Stimulated activated CD4-positive, alpha-beta T cell treated with anti-CD3 and anti-CD28 coated beads, TNF-alpha, amount 100 ng/mL, for 48 hours (primary cell): Measurements from ENCODE around the gene GYPA.
"Not testable (repeated sequence)": the region's sequence is repeated elsewhere in the genome, so short reads cannot be mapped to it uniquely, and the experiment has no call there.

ENCODE experiments used
- DNase-seq, 3 donors: peaks; one replicate each; pipeline ENCODE4 v3.0.0-alpha.2; 2020; ENCODE audit warnings: low read depth in 3 of 3

Gene GYPA

DNA sequence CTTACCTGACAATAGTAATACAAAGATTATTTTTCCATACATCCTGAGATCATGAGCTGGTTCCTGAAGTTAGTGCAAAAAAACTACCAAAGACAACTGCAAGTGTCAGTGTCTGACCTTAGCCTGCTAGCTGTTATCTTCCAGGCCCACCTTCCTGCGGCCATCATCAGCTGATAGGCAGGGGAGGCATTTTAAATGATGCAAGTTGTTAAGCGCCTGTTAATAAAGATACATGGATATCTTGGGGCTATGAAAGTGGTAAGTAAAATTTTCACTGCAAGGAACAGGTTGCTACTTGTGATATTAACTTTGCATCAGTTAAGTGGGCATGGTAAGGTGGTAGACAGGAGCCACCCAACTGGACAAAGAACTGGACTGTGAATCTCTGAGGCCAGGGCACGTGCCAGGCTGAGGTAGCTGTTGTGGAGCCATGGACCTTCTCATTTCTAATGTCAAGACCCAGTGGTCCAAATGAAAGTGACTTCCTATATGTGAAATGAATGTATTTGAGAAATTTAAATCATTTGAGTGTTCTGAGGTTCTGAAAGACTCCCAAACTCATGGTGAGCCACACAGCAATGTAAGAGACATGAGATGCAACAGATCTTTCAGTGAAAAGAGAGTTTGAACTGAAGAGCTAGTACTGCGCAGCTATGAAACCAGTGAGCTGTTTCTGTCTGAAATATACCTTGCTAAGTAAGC, at the start of gene GYPA:
Gene GYPA, minus strand, starts transcription at position 125 of the 702 bp plus-strand sequence. Its CDS starts 83 bp downstream, at position 42.
- DNase-seq = not testable (repeated sequence)

DNA sequence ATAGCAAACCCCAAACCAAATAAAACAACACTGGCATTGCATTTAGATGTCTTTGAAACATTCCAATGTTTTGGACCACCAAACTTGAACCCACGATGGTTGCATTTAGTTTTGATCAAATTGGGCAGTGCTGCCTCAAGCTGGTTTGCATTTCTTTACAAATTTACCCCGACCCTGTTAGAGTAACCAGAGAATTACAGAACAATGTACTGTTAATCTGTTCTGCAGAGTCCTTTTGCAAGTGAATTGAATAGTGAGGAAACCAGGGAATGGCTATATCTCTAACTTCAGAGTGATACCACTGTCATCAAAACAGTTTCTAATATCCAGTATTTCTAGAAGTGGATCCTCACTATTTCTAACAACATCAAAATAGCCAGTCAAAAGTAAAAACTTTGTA, 49.5 kb upstream of the GYPA start:
- DNase-seq = no peak

DNA sequence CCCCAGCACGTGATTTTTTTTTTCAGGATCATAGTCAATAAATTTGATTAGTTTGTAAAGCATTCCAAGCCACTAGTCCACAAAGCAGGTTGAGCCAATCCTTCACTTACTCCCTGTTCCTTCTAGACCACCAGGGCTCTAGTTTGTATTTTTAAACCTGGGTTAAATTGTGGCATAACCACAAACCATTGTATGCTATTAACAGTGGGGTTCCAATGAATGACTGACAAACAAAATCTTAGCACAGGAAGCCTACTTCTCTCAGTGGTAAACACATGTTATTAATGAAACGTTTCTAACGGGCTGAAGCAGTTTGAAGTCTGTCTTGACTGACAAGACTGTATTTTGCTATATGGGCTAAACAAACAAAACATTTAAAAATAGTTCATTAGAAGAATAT, 48.6 kb upstream of the GYPA start:
- DNase-seq = no peak

DNA sequence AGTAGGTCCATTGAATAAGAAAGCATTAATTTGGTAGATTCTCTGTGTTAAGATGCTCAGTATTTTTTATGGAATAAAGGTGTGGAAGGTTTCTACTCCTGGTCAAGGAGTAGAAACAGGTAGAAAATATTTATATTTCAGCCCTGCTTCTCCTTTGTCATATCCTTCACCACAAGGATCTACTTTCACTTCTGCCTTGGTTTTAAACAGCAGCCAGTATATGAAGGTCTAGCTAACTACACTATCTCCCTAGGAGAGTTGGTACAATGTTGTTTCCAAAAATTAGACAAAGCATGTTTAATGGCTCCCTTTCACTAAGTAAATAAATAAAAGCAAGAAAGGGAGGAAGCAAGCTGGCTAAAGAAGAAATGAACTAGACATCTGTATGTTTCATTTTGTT, 44.6 kb upstream of the GYPA start:
- DNase-seq = no peak

DNA sequence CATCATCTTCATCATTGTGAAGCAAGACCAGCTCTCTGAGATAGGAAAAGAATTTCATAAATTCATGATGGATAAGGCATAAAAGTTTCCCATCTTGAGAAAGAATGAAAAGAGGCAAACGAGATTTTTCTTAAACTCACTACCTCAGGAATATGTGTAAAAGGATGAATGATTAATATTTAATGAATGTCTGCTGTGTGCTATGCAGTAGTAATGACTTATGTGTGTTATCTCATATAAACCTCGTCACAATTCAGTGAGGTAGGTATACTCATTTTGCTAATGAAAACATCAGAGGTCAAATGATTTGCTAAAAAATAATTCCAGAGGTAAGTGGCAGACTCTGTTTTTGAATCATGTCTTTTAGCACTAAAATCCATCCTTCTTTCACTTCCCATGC, 42.6 kb upstream of the GYPA start:
- no peak for DNase-seq

DNA sequence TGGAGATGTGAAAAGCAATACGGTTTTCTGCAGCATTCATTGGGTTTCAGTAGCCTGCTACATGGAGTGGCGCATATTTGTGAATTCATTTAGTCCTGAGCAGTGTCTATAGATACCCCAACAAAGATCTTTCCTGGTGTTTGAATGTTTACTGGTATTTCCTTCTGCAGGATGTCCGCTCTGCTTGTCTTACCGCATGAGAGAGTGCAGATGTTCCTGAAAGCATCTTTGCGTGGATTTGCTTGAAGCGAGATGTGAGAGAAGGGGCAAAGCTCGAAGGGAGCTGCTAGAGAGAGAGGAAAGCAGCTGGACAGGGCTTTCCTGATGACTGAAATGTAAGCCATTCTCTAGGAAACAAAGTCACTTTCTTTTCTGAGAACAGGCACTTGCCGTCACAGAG, 40.9 kb upstream of the GYPA start:
- no peak for DNase-seq

DNA sequence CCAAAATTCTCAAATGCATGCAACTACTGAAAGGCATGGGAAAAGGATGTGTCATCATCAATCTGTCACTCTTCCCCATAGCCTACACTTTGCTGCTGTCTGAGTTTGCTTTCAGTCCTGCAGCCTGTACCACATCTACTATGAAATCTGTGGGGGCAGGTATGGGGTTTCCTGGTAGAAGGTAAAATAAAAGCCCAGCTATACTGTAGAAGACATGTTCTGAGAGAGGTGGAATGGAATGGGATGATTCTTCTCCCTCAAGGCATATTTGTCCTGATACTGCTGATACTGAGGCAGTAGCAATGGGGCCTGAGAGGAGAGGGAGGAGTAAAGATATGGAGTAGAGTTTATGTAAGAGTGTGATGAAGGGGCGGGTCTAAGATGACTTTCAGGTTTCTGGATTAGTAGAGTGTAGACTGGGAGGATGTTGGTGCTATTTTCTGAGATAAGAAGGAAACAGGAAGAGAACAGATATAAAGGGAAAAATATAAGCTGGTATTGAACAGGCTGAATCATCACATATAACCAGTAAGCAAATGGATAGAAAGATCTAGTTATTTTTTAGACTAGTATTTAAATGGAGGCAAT, 38.7 kb upstream of the GYPA start:
- no peak for DNase-seq

DNA sequence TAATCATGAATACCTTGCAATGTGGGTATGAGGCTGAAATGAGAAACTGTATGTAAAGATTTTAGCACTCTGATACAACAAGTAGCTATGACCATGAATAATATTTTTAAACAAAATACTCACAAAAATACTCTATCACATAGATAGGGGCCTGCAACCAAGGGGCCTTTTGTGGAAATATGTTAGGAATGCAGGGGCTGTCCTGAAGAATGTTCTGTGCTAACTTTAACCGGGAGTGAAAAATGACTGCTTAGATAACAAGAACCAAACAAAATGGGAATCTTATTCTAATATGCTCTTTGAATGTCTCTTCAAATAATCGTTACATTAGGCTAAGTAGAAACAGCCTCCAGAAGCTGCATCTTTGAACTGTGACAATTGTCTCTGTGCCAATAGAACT, 37.9 kb upstream of the GYPA start:
- no peak for DNase-seq

DNA sequence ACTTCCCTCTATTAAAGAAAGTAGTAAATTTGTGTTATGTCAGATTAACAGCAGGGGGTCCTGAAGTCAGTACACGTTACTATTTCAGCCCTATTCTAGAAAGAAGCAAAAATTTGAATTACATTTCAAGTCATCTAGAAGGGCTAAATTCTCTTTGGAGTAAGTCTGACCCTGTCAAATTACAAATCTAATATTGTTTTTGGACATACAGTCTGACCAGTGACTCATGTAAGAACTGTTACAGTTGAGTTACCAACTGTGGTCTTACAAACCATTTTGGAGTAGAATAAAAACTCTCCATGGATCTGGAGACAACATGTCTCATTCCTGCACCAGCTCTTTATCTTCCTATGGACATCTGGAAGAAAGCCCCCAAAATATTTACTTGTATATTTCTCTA, 36.0 kb upstream of the GYPA start:
- DNase-seq = no peak

DNA sequence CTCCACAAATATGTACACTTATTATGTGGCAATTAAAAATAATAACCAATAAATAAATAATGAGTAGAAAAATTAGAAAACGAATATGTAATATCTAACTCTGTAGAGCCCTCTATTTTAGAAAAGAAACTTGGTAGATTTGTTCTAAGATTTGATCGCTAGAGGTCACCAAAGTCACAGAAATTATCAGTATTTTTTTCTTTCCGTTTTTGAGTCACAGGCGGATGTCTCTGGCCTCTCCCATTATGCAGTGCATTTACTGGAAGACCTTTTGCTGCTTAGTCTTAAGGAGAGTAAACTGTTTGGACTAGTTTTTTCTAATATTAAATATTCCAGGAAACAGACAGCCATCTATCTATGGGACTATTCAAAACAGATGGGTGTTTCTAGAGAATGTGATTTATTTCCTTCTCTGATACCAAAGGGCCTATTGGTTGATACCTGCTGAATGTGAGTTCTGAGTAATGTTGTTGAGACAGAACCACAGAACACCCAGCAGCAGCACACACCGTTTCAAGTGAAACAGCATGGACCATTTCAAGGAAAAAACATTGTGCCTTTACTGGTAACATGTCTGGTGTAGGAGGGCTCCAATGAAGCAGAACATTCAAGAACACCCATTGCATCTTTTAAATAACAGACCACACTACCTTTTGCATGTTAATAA, 34.0 kb upstream of the GYPA start:
- DNase-seq = no peak

DNA sequence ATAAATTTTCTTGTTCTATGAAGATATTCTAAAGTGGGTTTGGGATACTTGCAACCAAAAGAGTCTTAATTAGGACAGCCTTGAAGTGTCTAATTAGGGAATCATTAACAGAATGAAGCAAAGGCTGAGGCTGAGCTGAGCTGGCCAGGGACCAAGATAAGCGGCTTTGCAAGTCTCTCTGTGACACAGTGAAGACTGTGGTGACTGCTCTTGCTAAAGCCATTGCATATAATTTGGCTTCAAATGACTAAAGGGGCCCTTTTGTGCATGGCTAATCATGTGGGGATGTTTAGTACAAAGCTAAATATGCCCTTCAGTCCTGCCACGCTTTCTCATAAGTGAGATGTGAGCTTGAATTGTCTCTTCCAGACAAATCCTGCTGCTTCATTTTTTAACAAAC, 31.2 kb upstream of the GYPA start:
- no peak for DNase-seq

DNA sequence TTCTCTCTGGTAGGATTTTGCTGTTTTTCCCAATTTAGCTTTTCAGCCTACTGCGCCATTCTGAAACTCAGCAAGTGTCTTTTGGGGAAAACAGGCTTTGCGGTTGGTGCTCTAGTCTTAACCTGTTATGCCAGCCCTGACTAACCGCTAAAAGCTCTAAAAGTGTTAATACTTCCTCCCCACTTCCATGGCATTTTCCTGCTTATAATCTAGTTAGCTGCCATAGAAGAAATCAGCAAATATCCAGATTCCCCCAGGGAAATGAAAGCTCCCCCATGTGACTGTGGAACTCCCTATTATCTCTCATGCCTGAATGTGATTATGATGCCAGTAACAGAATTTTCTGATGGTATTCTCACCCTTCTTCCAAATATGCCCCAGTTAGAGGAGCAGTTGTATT, 28.7 kb upstream of the GYPA start:
- DNase-seq = no peak

DNA sequence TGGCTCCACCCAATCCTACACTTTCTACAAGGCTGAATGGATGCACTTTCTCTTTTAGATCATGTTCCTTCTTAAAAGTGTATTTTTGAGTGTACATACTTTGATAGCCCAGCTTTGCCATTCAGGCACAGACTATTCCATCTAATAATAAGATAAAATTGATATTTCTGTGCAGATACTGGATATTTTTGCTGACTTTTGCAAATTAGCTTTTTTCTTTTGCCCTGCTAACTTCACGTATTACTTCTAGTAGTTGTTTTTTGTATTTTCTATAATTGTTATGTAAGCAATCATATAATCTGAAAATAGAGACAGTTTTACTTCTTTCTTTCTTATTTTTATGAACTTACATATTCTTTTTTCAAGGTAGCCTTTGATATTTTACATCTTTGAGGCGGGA, 13.5 kb upstream of the GYPA start:
- no peak for DNase-seq

DNA sequence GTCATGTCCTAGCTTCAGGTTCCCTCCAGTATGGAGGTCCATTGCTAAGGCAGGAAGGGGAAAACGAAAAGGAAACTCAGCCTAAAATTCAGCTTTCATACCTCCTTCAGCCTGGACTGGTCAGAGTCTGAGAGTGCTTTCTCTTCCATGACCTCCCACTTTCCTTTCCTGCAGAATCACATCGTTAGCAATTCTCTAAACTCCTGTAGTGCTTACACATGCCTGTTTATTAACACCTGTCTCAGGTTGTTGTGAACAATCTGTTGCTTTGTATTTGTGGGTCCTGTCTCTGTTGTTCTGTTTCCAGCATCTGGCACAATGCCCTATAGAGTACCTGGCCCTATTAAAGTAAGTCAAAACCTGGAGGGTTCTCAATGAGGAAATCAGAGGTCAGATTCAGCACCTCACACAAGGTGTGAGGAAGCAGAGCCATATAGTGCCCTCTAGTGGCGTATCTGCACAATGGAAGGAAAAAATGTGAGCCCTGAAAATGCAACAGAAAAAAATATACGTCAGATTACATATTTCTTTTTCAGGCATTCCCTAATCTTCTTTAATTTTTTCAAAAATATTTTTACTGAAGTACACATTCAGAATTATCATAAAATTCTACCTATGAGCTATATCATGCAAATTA, 2.3 kb upstream of the GYPA start:
- DNase-seq = peak in 1 of 3 donors; percentile 4

DNA sequence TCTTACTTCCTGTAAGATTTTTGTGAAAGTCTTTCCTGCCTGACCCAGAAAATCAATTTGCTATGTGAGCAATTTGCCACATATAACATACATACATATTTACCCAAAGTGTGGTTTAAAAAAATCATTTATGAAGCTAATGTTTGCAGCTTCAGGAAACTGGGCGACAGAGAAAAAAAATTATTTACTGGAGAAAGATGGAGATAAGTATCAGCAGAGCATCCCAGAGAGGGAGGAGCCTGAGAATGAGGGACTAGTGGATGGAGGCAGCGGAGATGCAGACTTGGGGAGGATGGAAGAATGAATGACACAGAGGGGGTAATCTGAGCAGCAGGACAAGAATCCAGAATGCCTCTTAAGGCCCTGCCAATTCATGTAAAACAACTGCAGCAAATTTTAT, 975 bp upstream of the GYPA start:
- DNase-seq = no peak

DNA sequence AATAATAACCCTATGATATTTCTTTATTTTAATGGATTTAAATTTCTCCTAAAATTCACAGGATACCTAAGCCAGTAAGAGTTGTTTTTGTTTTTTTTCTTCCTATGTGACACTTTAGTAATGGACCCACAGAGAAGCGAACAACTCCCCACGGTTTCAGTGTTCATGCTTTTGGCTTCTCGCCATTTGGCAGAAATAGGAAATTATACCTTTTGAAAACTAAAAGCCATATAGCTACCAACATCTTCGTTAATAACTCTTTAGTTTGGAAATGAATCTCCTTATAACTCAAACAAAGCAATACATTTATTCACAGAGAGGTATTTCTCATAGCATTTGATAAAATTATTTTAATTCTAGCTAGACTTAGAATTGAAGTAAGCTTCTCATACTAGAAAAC, 527 bp downstream of the GYPA start:
- not testable (repeated sequence) for DNase-seq

DNA sequence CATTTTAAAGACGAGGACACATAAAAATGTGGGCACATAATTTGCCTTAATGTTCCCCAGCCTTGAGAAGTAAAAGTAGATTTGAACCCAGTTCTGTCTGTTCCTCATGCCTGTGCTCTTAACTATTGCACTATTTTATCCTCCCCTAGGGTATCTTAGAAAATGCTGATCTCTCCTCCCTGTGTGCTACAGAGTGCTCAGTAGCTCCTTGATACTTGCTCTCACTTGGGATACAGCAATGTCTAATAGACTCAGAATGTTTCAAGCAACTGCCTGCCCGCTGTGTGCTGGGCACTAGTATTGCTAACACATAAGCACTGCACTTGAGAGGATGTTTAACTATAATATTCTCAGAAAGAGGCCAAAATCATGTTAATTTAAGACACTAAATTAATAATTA, 971 bp downstream of the GYPA start:
- not testable (repeated sequence) for DNase-seq

DNA sequence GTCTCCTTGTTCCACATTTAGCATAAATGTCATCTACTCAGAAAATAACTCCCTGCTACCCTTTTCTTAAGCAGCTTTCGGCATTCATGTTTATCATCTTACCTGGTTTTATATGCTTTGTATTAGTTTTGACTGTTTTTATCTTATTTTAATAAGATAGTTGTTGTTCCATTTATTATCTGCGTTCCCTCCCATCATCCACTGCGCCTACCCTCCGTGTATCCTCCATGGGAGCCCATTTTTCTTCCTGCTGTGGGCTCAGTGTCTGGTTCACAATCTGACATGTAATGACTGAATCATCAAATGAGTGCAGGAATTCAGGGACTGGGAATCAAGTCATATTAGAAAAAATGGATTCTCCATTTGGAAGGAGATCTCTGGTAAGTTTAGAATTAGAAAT, 2.3 kb downstream of the GYPA start:
- not testable (repeated sequence) for DNase-seq

DNA sequence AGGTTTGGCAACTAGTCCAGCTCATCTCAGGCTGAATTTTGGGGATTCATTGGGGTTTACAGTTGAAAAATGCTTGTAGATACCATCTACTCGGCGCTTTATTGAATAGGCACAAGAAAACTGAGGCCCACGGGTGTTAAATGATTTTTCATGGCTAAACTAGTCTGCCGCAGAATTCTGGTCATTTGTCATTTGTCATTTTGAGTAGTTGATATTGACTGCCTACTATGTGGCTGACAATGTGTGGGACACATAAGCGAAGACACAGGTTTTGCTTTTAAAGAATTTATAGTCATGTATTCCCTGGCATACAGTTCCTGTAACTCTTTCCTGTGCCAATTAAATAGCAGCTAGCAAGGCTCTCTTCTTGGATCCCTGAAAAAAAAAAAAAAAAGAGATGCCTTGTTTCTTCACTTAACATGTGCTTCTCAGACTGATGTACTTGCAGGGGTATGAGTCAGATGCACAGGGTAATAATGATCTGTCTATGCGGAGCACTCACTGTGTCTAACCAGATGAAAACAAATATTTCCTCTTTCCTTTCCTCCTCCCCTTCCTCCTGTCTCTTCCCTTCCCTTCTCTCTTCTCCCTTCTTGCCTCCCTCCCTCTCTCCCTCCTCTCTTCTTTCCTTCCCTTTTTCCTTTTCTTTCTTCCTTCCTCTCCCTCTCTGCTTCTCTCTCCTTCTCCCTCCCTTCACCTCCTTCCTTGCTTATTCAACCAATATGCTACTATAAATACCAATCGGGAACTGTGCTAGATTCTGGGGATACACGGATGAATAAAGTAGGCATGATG, 3.2 kb downstream of the GYPA start:
- DNase-seq = not testable (repeated sequence)

DNA sequence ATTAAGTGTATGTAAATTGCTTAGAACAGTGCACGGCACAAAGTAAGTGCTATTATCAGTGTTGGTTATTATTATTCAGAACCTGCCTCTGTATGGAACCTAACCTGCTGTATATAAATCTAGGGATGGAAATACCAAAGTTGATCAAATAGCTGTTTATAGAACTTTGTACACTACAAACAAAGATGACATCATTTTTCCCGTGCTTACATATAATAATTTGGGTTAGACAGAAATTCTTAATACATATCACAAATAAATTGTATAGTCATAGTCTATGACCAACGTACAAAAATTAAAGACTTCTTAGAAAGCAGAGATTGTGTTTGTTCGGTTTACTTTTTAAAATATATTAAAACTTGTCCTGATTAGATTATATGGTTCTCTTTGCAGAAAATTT, 4.3 kb downstream of the GYPA start:
- DNase-seq = not testable (repeated sequence)

DNA sequence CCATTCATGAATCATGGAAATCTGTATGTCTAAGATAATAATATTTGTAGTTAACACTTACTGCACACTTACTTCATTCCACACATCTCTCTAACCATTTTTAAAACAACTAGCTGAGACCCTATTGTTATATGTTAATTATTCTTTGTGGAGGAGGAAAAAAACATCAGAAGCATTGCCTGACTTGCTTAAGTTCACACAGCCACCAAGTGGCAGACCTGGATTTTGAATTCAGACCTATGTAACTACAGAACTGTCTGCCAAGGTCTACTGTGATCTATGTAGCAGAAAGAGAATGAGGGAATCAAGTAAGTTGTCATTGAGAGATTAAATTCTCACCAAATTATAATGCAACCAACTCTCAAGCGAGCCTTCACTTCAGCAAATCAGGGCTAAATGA, 10.4 kb downstream of the GYPA start:
- not testable (repeated sequence) for DNase-seq

DNA sequence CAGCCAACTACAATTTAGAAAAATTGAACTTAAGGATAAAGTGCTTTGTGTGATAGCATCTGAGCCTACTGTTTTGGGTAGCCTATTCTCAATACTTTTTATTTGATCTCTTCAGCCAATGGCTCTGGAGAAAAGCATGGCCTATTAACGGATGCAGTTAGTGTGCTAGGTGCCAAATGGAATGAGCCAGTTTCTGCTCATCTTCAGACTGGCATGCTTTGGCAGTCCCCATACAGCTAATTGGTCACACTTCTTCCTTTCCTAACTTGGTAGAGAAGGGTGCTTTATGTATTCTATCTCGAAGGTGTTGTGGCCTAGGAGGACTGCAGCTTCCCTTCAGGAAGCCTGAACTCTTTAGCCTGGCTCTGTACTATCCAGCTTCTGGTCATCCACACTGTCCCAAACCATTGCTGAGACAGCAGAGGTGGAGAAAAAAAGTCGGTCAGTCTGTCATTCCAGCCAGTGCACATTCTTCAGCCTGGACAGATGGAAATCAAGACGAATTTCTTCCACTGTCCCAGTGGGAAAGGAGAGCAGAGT, 11.1 kb downstream of the GYPA start:
- not testable (repeated sequence) for DNase-seq
